NCI-H146 treated with DMSO at 0.1 percent for 48 hours (cell line): ENCODE data around the gene TBRG4.
A peak's percentile ranks its signal among the peaks of the same experiment; 100 is the strongest.

Source experiments
- DNase-seq: peaks from one replicate; lab custom pipeline; 2025; ENCODE audit not compliant: unreplicated experiment; lab: John Stamatoyannopoulos, UW

TBRG4 gene

DNA sequence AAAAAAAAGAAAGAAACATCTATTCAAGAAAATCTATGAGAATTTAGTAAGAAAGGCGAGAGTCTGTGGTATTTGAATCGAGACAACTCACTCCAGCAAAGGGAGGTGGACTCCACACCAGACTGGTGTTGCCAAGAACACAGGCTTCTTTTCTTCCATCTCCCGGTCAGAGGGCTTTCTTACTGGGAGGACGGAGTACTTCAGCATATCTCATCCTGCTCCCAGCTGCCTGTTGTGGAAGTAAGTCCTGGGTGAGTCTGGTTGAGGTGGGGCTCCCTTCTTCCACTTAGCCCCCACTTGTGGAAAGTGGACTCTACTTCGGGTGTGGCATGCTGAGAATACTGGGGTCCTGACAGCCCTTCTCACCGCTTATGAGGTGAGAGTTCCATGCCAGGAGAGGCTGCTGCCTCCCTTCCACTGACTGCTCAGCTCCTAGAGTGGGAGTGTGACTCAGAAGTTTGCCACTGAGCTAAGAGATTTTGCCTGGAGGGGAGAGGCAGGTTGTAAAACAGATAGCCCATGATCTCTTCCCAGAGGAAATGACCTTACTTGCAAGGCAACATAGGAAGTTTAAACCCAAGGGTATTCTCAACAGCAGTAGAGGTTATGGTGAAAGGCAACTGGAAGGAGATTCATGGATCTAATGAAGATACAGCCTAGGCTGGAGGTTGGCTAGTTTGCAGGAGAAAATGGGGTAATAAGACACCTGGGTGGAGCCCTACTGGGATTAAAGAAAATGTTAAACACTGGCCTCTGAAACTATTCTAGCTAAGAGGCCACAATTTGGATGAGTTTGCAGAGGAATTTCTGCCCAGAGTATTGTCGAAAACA lies 19.2 kb downstream of the TBRG4 start:
- no peak for DNase-seq

DNA sequence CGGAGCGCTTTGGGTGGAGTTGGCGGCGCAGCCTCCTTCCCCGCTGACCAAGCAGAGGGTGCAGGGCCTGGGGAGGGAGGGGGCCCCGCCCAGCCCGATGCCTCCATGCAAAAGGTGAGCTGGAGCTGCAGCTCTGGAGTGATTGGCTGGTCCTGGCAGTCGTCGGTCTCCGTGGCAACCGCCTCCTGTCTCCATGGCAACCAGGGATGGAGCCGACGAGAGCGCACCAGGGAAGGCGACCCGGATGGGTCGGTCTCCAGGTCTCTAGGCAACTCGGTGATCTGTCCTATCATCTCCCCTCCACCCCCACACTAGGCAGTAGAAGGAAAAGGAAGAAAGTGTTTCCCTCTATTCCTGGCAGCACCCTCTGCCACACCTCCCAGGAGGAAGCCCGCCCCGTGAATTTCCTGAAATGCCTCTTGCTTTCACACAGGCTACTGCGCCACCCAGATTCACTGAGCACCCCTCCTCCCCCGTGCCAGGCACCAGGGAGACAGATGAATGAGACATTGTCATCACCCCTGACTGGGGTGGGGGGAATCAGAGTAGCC lies 22.1 kb downstream of the TBRG4 start:
- peak; percentile 78 for DNase-seq

DNA sequence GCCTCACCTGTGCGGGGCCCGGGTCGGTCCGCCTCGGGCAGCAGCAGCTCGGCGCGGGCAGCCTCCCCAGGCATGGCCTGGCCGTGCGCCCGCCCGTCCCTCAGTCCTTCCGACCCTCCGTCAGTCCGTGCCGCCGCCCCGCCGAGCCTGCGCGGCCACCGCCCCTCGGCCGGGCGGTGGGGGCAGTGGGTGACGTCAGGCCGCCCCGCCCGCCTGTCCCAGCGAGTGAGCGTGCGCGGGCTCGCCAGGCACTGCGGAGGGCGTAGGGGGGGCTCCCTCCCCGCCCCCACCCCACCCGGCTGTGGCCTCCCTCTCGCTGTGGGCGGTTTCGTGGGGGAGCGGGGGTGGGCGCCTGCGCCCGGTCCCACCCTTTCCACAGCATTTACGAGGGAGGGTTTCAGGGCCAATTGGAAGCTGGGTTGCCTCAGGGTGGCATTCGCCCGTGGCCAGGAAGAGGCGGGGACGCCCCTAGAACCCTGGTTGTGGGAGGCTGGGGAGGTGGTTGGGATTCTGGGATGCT lies 22.6 kb downstream of the TBRG4 start, which contains the start of gene NACAD:
Gene NACAD (minus strand): TSS at position 149 of the 520 bp plus-strand sequence. CDS start 75 bp downstream, at position 74.
- peak; percentile 62 for DNase-seq

DNA sequence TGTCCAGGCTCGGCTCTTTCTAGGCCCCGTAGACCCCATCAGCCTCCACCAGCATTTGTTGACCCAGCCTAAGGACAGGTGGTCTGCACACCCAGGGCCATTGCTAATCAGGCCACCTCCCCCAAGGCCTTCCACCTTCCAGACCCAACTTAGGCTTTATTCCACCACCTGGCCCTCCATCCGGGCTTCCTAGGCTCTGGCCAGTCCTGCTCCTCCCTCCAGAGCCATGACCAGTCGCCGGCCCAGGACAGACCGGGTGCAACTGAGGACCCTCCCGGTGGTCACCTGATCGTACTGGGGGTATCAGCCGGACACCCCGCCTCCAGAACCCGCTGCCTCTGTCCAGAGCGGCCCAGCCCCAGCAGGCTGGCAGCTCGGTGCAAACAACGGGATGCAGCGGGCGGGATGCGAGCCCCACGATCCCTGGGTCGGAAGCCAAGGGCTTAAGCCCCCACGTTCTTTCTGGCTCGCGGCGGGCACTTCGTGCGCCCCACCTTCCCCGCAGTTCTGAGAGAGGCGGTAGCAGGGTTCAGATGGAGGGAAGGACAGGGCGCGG lies 23.3 kb downstream of the TBRG4 start:
- no peak for DNase-seq

DNA sequence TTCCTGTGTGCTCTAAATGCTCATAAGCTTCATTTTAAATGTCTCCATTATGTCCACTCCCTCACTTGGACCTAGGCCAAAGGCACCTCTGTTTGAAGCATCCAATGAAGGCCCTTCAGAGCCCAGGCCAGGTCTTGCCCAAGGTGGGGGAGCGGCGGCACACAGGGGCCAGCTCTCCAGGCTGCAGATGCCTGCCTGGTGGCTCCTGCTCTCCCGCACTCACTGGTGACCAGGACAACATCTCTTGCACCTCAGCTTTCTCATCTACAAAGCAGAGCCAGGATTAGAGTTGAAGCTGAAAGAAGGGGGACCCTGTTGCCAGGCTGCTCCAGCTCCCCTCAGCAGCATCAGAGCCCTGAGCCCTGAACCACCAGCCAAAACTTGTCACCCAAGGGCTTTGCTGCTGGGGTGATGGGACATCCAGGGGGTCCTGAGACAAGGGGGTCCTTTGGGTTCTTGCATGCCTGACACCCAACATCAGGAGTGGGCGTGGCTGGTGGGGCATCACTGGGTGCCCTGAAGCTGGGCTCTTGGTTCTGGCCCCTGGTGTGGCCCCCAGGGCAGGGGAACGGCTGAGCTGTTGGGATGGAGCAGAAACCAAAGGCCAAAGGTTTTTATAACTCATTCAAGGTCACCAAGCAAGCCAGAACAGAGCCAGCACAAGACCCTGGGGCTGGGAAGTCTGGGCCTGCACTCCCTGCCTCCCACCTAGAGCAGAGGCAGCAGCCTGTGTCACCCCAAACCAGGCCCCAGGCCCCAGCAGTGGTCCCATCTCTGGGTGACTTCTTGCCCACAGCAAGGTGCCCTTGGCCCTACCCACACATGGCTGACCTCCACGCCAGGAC lies 24.0 kb downstream of the TBRG4 start:
- DNase-seq = no peak

DNA sequence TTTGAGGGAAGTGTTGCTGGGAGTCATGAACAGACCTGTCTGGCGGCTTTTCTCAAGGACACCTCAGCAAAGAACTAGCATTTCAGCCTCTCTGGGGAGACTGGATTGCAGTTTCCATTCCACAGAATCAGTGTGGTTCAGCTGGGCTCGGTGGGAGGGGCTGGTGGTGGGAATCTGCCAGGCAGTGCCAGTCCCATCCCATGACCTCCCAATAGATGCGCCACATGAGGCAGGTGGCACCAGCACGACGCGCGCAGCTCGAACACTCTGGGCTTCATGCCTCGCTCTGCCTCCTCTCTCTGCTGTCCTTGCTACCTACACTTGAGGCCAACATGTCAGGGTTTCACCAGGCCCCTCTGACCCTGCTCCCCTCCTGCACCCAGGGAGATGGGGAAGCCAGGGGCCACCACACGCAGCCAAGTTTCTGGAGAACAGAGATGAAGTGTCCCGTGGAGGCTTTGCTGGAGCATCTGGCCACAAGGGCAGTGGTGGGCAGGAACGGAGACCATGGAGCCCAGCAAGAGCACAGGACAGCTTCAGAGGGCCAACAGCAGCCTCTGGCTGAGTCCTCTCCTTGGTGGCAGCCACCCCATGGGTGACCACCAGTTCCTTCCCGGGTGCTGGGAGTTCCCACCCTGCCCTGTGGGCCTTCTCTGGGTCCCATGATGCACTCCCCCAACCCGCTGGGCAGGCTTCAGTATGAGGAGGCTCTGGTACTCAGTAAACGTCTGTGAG lies 25.0 kb downstream of the TBRG4 start:
- no peak for DNase-seq

DNA sequence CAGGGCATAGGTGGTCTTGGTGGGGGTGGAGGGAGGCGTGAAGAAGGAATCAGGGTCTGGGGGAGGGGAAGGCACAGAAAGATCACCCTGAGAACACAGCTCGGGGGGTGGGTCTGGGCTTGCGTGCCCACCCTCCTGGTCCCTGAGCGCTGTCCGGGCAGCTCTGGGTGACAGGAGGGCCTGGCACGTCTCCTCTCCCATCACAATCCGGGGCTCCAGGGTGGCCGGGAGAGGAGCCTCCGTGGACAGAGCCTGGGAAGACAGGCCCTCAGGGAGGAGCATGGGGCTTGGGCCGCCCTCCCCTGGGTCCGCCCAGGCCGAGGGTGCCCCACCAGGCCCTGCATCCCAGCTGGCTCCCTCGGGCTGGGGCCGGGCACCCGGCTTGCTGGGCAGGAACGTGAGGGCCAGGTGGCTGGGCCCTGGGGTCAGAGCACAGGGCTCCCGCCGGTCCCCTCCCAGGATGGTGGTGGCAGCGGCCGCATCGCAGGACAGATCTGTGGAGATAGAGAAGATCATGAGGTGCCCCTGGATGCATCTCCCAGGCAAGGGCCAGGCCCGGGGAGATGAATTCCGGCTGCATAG lies 25.8 kb downstream of the TBRG4 start:
- no peak for DNase-seq

DNA sequence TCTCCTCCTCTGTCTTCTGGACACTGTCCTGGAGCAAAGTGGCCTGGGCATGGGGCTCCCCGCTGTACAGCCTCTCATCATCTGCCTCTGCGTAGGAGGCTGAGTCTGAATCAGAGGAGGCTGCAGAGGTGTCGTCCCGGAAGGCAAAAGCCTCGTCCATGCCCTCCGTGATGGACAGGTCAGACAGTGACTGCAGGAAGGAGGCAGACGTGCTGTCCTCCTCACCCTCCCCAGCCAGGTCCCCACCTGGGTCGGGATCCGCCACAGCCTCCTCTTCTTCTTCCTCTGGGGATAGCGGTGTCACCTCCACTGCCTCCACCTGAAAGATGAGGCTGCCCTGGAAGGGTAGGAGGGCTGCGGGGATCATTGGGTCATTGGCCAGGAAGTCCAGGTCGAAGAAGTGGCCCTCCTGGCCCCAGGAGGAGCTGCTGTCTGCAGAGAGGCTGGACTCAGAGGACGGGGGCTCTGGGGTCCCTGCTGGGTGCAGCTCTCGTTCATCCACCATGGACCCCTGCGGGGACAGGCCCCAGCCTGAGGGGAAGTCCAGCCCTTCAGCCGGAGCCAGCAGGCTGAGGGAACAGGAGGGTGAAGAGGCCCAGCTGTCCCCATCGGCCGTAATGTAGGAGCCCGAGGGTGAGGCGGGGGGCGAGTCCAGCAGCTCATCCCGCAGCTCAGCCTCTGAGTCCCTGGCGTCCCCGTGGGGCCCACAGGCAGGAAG lies 26.4 kb downstream of the TBRG4 start:
- no peak for DNase-seq

DNA sequence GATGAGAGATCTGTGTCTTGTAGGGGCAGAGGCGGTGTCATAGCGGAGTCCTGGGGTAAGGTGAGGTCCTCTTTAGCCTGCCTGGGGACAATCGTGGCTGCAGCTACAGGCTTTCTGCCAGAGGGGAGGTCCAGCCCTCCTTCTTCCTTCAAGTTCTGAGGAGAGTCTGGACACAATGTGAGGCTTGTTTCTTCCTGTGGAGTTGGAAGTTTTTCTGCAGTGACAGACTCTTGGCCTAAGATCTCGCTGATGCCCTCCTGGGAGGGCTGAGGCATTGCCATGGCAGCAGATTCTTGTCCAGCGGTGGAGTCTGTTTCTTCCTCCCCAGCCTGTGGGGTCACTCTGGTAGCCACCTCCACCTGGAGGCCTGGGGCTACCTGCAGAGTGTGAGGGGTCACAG lies 27.2 kb downstream of the TBRG4 start:
- no peak for DNase-seq

DNA sequence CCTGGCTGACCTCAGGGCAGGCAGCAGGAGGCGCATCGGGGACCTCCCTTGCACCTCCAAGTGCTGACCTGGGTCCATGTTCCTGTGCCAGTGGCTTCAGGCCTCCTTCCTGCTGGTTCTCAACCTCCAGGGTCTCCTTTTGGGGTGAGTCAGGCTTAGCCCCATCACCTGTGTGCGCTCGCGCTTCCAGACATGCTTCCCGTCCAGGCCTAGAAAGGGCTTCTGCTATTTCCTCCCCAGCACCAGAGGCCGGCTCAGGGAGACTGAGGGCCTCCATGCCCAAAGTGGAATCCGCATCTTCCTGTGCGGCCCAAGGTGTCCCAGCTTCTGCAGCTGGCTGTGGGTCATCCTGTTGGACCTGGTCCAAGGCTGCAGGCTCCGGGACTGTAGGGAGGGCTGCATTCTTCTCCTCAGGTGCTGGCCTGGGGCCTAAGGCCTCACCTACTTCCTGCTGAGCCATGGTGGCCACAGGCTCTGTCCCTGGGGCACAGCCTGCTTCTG lies 28.6 kb downstream of the TBRG4 start:
- no peak for DNase-seq

DNA sequence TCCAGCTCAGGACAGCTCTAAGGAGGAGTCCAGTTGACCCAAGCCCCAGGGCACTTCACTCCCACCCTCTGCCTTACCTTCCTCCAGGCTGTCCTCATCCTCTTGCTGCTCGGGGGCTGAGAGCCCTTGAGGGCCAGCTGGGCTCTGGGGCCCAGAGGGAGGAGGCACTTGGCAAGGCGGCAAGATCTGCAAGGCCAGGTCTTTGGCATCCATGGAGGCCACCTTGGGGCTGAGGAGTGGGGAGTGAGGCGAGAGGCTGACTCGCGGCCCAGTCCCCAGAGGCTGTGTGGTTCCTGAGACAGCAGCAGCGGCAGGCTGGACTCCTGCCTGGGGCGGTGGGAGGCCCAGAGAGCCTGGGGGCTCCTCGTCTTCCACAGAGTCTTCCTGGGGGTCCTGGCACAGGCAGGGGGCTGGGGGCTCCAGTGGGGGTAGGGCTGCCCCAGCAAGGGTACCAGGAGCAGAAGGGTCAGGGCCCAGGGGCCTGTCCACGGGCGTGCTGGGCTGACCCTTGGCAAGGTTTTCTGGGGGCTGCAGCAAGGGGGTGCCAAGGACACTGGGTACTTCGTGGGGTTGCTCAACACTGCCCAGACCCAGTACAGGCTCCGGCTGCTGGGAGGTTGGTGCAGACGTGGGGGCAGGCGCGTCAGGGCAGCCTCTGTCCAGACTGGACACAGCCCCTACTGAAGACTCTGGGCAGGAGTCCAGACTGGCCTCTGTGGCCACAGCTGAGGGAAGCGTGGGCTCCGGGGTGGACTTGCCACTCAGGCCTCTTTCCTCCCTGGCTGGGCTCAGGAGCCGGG lies 29.3 kb downstream of the TBRG4 start:
- no peak for DNase-seq

DNA sequence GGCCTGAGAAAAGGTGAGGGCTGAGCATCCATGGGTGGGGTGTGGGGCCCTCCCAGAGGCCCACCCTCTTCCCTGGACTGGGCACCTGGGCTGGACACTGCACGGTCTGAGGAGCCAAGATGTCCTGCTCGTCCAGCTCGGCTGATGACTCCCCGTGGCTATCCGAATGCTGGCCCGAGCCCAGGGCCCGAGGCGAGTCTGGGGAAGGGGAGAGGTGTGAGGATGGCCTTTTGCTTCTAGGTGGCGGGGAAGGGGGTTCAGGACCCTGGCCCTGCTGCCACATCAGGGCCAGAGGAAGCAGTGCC lies 29.9 kb downstream of the TBRG4 start:
- no peak for DNase-seq

DNA sequence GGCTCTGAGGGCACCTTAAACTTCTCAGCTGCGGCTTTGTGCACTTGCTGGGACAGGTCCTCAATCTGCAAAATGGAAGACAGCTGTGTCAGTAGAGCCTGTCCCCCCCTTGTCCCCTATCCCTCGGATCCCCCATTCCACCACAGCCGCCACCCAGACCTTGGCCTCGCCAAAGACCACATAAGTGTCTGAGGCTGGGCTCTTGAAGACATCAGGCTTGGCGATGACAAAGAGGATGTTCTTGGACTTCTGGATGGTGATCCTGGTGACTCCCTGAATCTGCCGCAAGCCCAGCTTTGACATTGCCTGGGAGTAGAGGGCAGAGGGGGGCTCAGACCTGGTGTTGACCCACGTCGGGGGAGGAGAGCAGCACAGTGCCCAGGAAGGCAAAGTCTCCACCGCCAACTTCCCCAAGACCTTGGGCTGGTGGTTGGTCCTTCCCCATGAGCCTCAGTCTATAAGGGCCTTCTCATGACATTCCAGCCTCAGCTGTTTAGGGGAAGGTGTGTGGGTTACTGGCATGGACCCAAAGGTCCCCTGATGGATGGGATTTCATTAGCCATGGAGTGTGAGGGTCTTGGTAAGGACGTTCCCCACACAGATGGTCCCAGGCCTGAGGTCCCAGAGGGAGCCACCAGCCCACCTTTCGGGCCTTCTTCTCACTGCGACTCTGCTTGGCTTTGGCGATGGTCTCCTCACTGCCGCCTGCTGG lies 30.4 kb downstream of the TBRG4 start:
- DNase-seq = no peak

DNA sequence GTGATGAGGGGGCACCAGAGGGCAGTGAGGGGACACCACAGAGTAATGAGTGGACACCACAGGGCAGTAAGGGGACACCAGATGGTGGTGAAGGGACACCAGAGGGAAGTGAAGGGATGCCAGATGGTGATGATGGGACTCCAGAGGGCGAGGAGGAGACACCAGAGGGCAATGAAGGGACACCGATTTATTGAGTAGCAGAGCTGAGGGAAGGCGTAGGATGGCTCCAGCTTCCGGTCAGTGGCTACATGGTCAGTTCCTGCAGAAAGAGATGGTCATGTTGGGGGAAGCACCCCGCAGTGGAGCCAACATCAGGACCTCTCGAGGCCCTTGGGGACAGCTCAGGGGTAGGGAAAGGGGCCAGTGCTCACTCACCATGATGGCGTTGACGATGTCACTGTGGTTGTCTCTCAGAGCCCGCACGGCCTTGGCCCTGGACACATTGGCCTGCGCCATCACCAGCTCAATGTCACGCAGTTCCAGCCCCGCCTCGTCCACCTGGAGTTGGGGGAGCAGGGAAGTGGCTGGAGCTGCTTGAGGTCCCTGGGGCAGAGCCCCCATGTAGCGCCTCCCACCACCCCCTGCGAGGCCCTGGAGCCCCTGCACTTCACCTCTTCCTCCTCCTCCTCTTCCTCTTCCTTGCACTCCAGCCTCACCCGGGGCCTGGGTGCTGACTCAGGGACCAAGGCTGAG lies 31.1 kb downstream of the TBRG4 start:
- DNase-seq = no peak

DNA sequence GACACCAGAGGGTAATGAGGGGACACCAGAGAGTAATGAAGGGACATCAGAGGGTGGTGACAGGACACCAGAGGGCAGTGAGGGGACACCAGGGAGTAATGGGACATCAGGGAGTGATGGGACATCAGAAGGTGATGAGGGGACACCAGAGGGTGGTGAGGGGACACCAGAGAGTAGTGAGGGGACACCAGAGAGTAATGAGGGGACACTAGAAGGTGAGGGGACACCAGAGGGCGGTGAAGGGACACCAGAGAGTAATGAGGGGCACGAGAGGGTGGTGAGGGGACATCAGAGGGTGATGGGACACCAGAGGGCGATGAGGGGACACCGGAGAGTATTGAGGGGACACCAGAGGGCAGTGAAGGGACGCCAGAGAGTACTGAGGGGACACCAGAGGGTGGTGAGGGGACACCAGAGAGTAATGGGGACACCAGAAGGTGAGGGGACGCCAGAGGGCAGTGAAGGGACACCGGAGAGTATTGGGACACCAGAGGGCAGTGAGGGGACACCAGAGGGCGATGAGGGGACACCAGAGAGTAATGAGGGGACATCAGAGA lies 33.3 kb downstream of the TBRG4 start:
- DNase-seq = no peak

DNA sequence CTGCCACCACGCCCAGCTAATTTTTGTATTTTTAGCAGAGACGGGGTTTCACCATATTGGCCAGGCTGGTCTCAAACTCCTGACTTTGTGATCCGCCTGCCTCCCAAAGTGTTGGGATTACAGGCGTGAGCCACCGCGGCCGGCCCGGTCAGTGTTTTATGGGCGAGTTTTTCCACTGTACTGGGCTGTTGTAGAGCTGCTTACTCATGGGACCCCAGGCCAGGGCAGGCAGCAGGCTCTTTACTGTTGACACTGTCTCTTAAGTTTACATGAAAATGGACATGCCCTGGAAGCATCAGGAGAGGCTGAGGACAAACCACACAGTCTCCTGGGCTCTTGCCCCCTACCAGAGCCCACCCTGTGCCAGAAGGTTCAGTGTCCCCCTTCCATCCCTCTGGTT lies 33.9 kb downstream of the TBRG4 start:
- DNase-seq = no peak

DNA sequence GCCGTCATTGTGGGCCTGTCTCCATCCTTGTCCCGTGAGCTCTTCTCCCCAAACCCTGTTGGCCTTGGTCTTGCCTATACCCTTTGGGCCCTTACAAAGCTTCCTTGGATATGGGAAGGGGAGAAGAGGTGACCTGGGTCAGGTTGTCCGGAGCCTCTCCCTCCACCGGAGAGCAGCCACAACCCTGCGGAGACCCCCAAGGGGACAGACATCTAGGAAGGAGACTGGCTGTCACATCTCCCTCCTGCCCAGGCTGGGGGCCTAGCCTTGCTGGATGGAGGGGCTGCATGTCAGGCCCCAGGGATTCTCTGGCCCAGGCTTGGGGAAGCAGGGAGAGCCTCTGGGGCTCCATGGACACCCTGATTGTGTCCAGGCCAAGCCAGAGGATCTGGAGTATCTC lies 34.6 kb downstream of the TBRG4 start:
- DNase-seq = no peak
